H1 (cell line): ENCODE data around the gene CTDP1. TPM values are rescaled to one million over a fixed set of nuclear protein-coding genes. Genes with fewer than 3 reads are reported as not detected.

Experiments used
- CTBP2 ChIP-seq: IDR thresholded peaks from 2 replicates; pipeline ENCODE4 v1.7.0; 2011; ENCODE audit warnings: borderline replicate concordance, mild to moderate bottlenecking, moderate library complexity, mixed read lengths, low read length; ENCODE audit not compliant: insufficient read depth, insufficient read length
- NRF1 ChIP-seq: IDR thresholded peaks from 2 replicates; pipeline ENCODE4 v1.6.1; 2011; ENCODE audit warnings: mild to moderate bottlenecking, low read depth, low read length, improper control_type of control experiment
- RXRA ChIP-seq: IDR thresholded peaks from 2 replicates; pipeline ENCODE4 v1.6.1; 2011; ENCODE audit warnings: low read depth, mild to moderate bottlenecking, low read length, moderate library complexity; ENCODE audit not compliant: insufficient read depth
- SIRT6 ChIP-seq: IDR thresholded peaks from one replicate; pipeline ENCODE4 v1.7.1; 2012; ENCODE audit warnings: low read length, inconsistent platforms
- SUZ12 ChIP-seq: fragments of 200-600 bp; sonication (generic); IDR thresholded peaks from 2 replicates; pipeline ENCODE4 v1.6.1; 2012; ENCODE audit warnings: mild to moderate bottlenecking, inconsistent platforms, low read length, moderate library complexity, mixed read lengths
- polyA plus RNA-seq, 7 experiments: library from polyadenylated mRNA; depleted of rRNA in 3 of 7; stranded (reverse) in 5 of 7; unstranded in 2 of 7; fragments of >200 nt in 5 of 7; fragments of 200-250 nt in 2 of 7; gene quantifications; 1 replicate in 5 of 7; 2 replicates in 1 of 7; 4 replicates in 1 of 7; pipeline versions ENCODE4 v1.2.1 to v1.2.3, GENCODE V29; 2011 to 2013; ENCODE audit warnings: missing spikeins in 2 of 7, mixed read lengths in 2 of 7
- total RNA-seq: library from RNA; stranded (reverse); fragmentation: NEBNext Ultra II Directional; extraction: Animal tissue kit (Norgen Biotek cat#: 25700); gene quantifications from 2 replicates; pipeline ENCODE4 v1.2.1, GENCODE V29; 2021

Gene CTDP1
- total and polyA plus RNA-seq, 2 of the 8 experiments (the other 6 are each of a cell fraction or from before 2014, with no cell fraction given): 16.6 to 37.0 TPM

GRCh38 chr18:79706006-79706405 lies 26.4 kb downstream of the CTDP1 start (continued):
- TF ChIP-seq SUZ12 (no peak), SIRT6 (no peak), CTBP2 (no peak), RXRA (no peak), NRF1 (no peak)
